ENCODE data around the gene SH3RF2.

The SH3RF2 gene

GRCh38 chr5:146013761-146014160 is 77.4 kb downstream of the SH3RF2 start:
- no peak for DNase-seq

- DNase-seq, result no peak
Observed at GRCh38 chr5:146015001-146015400, 78.6 kb downstream of the SH3RF2 start.

- DNase-seq, result no peak
Observed at GRCh38 chr5:146016764-146017484, 80.5 kb downstream of the SH3RF2 start.

- no peak for DNase-seq
Observed at GRCh38 chr5:146018514-146019375, 82.4 kb downstream of the SH3RF2 start.

GRCh38 chr5:146020100-146020499 is 83.7 kb downstream of the SH3RF2 start:
- DNase-seq, result no peak

GRCh38 chr5:146024034-146024433 is 87.7 kb downstream of the SH3RF2 start:
- DNase-seq, result no peak

- DNase-seq, result no peak
Observed at GRCh38 chr5:146025114-146025680, 88.8 kb downstream of the SH3RF2 start.

- no peak for DNase-seq
Observed at GRCh38 chr5:146025681-146026080, 89.3 kb downstream of the SH3RF2 start.

- DNase-seq, result no peak
Observed at GRCh38 chr5:146026307-146027010, 90.1 kb downstream of the SH3RF2 start.

- DNase-seq, result no peak
Observed at GRCh38 chr5:146027751-146028150, 91.4 kb downstream of the SH3RF2 start.

GRCh38 chr5:146032911-146033310 is 96.5 kb downstream of the SH3RF2 start:
- no peak for DNase-seq

- no peak for DNase-seq
Observed at GRCh38 chr5:146034127-146034526, 97.7 kb downstream of the SH3RF2 start.

GRCh38 chr5:146034605-146035004 is 98.2 kb downstream of the SH3RF2 start:
- no peak for DNase-seq

GRCh38 chr5:146039420-146039819 is 103.0 kb downstream of the SH3RF2 start:
- DNase-seq, result no peak

- DNase-seq, result no peak
Observed at GRCh38 chr5:146040527-146040926, 104.1 kb downstream of the SH3RF2 start.

- no peak for DNase-seq
Observed at GRCh38 chr5:146041180-146041789, 104.9 kb downstream of the SH3RF2 start.

- DNase-seq, result no peak
Observed at GRCh38 chr5:146042628-146043279, 106.4 kb downstream of the SH3RF2 start.

- no peak for DNase-seq
Observed at GRCh38 chr5:146043722-146044121, 107.3 kb downstream of the SH3RF2 start.

GRCh38 chr5:146047396-146047795 is 111.0 kb downstream of the SH3RF2 start:
- DNase-seq, result no peak

GRCh38 chr5:146048994-146049703 is 112.8 kb downstream of the SH3RF2 start:
- DNase-seq, result peak; percentile 28 to 37

- no peak for DNase-seq
Observed at GRCh38 chr5:146049704-146050026, 113.3 kb downstream of the SH3RF2 start.

GRCh38 chr5:146050086-146050485 is 113.7 kb downstream of the SH3RF2 start:
- no peak for DNase-seq
